Esophagus squamous epithelium (tissue), 4 donors: ENCODE measurements around the gene CCDC28A.

Source experiments
- POLR2A ChIP-seq, 4 donors: fragments of 450-650 bp; IDR thresholded peaks; one replicate each; pipeline ENCODE4 v1.6.1; 2017; ENCODE audit warnings: antibody characterized with exemption in 4 of 4, mild to moderate bottlenecking in 4 of 4, moderate library complexity in 3 of 4
- TF ChIP-seq, protein P1 (sequence below), 6 experiments: fragments of 450-650 bp in 4 of 6; fragments of 200-600 bp in 2 of 6; sonication (generic) in 2 of 6; IDR thresholded peaks; one replicate each; pipeline ENCODE4 v1.5.1; 2016 to 2019; ENCODE audit warnings: antibody characterized with exemption in 6 of 6, mild to moderate bottlenecking in 4 of 6, moderate library complexity in 4 of 6

DNA sequence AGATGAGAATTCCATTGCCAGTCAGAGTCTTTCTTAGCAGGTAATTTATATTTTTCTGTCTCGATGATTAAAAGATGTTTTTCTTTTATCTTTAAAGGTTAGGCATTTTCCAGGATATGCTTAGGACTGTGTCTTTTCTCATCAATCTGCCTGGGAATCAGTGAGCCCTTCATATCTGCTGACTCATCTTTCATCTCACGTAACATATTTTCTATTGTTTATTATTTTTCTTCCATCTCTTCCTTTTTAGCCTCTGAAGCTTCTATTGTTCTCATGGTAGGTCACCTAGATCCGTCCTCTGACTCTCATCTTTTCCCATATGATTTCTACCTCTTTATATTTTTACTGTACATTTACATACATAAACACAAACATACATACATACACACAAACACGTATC lies 8.7 kb downstream of the CCDC28A start:
- TF ChIP-seq, protein P1, sequence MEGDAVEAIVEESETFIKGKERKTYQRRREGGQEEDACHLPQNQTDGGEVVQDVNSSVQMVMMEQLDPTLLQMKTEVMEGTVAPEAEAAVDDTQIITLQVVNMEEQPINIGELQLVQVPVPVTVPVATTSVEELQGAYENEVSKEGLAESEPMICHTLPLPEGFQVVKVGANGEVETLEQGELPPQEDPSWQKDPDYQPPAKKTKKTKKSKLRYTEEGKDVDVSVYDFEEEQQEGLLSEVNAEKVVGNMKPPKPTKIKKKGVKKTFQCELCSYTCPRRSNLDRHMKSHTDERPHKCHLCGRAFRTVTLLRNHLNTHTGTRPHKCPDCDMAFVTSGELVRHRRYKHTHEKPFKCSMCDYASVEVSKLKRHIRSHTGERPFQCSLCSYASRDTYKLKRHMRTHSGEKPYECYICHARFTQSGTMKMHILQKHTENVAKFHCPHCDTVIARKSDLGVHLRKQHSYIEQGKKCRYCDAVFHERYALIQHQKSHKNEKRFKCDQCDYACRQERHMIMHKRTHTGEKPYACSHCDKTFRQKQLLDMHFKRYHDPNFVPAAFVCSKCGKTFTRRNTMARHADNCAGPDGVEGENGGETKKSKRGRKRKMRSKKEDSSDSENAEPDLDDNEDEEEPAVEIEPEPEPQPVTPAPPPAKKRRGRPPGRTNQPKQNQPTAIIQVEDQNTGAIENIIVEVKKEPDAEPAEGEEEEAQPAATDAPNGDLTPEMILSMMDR (IDR thresholded peaks at IDR 0.05), result no peak
- no peak for TF ChIP-seq POLR2A (IDR thresholded peaks at IDR 0.05)
